ENCODE results near the gene GPR25.

GRCh38 chr1:200917291-200917817 is 44.6 kb downstream of the GPR25 start:
- TF ChIP-seq POLR2A (IDR thresholded peaks at IDR 0.05) = no peak
- TF ChIP-seq, protein P1, sequence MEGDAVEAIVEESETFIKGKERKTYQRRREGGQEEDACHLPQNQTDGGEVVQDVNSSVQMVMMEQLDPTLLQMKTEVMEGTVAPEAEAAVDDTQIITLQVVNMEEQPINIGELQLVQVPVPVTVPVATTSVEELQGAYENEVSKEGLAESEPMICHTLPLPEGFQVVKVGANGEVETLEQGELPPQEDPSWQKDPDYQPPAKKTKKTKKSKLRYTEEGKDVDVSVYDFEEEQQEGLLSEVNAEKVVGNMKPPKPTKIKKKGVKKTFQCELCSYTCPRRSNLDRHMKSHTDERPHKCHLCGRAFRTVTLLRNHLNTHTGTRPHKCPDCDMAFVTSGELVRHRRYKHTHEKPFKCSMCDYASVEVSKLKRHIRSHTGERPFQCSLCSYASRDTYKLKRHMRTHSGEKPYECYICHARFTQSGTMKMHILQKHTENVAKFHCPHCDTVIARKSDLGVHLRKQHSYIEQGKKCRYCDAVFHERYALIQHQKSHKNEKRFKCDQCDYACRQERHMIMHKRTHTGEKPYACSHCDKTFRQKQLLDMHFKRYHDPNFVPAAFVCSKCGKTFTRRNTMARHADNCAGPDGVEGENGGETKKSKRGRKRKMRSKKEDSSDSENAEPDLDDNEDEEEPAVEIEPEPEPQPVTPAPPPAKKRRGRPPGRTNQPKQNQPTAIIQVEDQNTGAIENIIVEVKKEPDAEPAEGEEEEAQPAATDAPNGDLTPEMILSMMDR (IDR thresholded peaks at IDR 0.05 in 8 of 11, conservative IDR thresholded peaks at IDR 0.05 in 3 of 11) = no peak
- TF ChIP-seq POLR2AphosphoS5 (IDR thresholded peaks at IDR 0.05) = no peak

Data from spleen (tissue), 7 donors.